Stimulated activated CD4-positive, alpha-beta T cell treated with anti-CD3 and anti-CD28 coated beads, Interleukin-1b, Interleukin-23, amount 100 ng/mL, for 4 hours (primary cell): ENCODE measurements around the gene TSC2.

Source experiments
- DNase-seq, 2 donors: peaks; one replicate each; pipeline ENCODE4 v3.0.0-alpha.2; 2020; ENCODE audit warnings: low read depth in 2 of 2

TSC2 gene

GRCh38 chr16:2042986-2043666, 4.7 kb upstream of the TSC2 start:
- no peak for DNase-seq

GRCh38 chr16:2043667-2044451, 3.9 kb upstream of the TSC2 start:
- DNase-seq: no peak

- DNase-seq: no peak
Measured at GRCh38 chr16:2044541-2044940, 3.2 kb upstream of the TSC2 start.

GRCh38 chr16:2045965-2046892, 1.6 kb upstream of the TSC2 start:
- no peak for DNase-seq

GRCh38 chr16:2046893-2047329, 874 bp upstream of the TSC2 start:
- no peak for DNase-seq

- no peak for DNase-seq
Measured at GRCh38 chr16:2048116-2048543, 345 bp downstream of the TSC2 start.

- DNase-seq: no peak
Measured at GRCh38 chr16:2053211-2053610, 5.4 kb downstream of the TSC2 start.

- DNase-seq: no peak
Measured at GRCh38 chr16:2053897-2054296, 6.1 kb downstream of the TSC2 start.

GRCh38 chr16:2054543-2055245, 6.9 kb downstream of the TSC2 start:
- no peak for DNase-seq

GRCh38 chr16:2056077-2056476, 8.3 kb downstream of the TSC2 start:
- DNase-seq: no peak

- no peak for DNase-seq
Measured at GRCh38 chr16:2056681-2057407, 9.1 kb downstream of the TSC2 start.

- DNase-seq: no peak
Measured at GRCh38 chr16:2057438-2057837, 9.7 kb downstream of the TSC2 start.

- no peak for DNase-seq
Measured at GRCh38 chr16:2058420-2058819, 10.6 kb downstream of the TSC2 start.

GRCh38 chr16:2058872-2059271, 11.1 kb downstream of the TSC2 start:
- DNase-seq: no peak

GRCh38 chr16:2060346-2060745, 12.6 kb downstream of the TSC2 start:
- DNase-seq: no peak

- no peak for DNase-seq
Measured at GRCh38 chr16:2061023-2061422, 13.2 kb downstream of the TSC2 start.

- no peak for DNase-seq
Measured at GRCh38 chr16:2061526-2061925, 13.7 kb downstream of the TSC2 start.

- no peak for DNase-seq
Measured at GRCh38 chr16:2062801-2063200, 15.0 kb downstream of the TSC2 start.

GRCh38 chr16:2063861-2064260, 16.1 kb downstream of the TSC2 start:
- DNase-seq: no peak

- no peak for DNase-seq
Measured at GRCh38 chr16:2064368-2064945, 16.7 kb downstream of the TSC2 start.

- no peak for DNase-seq
Measured at GRCh38 chr16:2066139-2066538, 18.4 kb downstream of the TSC2 start.
